Measurements from ENCODE around the gene ATP1A3.

Gene ATP1A3

DNA sequence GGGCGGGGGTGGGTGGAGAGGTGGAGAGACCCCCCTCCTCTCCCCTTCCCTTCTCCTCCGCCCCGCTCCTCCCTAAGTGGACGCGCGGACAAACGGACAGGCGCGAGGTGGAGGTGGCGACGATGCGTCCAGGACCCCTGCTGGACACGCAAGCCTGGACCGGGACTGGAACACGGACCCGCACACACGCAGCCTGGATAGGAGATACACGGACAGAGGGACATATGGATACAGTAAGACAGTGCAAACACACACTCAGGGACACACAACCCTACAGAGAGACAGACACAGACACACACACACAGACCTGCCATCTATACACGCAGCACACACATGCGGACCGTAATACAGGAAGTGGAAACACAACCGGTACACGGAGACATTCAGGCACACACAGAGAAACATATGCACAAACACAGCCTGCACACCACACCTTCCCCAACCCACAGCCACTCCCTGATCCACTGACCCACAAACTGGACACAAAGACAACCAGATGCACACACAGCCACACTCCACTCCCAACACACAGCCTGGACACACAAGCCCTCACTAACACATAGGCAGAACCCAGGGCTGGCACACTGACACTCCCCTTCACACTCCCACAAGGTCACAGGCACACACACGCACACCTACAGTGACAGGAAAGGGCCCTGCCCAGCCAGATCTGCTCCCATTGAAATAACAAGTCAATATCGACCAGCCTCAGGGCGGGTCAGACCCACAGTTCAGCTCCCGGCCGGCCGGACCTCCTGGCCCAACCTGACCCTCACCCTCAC lies 65.1 kb downstream of the ATP1A3 start:
- DNase-seq: no peak

DNA sequence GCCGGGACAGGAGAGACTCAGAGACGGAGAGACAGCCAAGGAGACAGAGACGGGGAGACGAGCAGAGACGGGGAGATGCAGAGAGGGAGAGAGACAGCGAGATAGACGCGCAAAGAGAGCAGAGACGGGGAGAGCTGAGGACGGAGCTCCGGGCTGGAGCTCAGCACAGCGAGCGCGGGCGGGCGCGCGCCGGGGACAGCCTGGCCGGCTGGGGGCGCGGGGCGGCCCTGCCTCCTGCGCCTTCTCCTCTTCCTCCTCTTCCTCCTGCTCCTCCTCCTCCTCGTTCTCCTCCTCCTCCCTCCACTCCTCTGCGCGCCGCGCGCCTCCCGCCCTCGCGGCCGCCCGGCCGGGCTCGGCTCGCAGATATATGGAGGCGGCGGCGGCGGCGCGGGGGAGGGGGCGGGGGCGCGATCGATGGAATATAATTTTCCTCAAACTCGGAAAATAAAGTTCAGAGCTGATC lies 65.8 kb downstream of the ATP1A3 start, which contains the start of gene ERFL:
Gene ERFL, minus strand, starts transcription at position 229 of the 463 bp plus-strand sequence. CDS start 15,530 bp downstream, outside the sequence.
- DNase-seq: no peak

DNA sequence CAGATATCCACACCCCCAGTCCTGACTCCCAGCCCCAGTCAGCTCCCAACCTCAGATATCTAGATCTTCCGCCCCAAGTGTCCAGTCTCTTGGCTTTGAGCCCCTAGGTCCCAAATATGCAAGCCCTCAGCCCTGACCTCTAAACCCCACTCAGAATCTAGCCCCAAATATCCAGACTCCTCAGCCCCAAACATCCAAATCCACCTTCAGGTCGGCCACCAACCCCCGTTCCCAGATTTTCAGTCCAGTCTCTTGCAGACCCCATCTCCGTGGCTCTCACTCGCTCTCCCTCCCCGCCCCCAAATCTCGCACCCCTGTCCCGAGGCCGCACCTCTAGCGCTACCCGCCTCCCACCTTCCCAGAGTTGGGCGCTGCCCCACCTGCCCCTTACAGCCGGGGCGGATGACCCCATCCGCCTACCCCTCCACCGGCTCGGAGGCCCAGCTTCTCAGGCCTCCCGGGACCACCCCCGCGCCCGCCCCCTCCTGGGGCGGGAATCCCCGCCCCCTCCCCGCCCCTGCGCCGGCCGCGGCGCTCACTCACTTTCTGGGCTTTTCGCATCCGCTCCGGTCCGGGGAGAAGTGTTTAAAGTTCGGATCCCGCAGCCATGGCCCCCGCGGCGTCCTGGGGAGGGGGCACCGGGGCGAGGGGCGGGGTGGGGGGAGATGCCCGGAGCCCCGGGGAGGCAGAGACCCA lies 66.4 kb downstream of the ATP1A3 start:
- no peak for DNase-seq

DNA sequence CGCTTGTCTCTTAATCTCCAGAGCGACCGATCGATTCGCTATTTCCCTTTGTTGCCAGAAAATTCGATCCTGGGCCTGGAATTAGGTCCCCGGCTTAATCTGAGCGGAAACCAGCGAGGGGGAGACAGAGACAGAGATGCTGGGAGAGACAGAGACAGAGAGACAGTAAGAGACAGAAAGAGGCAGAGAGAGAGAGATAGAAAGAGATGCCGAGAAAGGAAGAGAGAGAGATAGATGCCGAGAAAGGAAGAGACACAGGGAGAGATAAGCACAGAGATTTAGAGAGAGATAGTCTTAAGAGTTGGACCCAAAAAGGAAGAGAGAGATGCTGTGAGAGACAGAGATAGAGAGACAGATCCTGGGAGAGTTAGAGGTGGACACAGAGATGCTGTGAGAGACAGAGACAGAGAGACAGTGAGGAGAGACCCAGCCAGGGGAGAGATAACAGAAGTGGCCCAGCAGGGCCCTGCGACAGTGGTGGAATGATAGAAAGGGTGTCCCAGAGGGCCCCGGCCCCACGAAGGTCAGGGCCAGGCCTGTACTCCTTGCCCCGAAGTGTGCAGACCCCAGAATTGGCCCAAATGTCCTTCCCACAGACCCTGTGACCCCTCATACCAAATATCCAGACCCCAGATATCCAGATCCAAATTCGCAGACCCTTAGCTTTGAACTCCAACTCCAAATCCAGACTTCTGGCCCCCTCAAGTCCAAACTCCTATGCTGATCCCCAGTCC lies 67.1 kb downstream of the ATP1A3 start:
- DNase-seq: no peak

DNA sequence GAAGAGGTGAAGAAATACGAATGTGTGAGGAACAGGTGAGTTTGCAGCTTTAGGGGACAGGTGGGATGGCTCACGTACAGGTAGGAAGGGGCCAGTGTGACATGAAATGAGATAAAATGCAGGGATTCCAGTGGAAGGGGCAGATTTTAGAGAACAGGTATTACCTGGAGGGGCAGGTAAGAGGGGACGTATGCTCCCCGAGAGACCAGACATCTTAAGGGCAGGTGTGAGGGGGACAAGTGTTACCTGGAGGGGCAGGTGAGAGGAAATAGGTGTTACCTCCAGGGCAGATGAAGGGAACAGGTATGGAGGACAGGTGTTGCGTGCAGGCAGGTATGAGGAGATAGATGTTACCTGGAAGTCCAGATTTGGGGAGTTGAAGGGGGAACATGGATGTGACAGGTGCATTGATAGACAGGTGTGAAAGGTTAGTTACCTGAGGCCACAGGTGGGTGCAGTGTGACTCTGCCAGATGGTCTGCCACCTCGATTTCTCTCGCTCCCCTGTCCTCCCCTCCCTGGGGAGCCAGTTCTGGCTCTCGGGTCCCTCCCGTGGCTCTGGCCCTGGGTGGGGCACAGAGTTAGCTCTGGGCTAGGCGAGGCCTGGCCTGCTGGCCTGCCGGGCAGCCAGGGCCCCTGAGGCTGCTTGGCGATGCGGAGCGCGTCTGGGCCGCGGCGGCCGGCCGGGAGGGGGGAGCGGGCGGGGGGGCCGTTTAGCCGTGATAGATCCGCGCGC lies 67.8 kb downstream of the ATP1A3 start:
- DNase-seq: no peak

DNA sequence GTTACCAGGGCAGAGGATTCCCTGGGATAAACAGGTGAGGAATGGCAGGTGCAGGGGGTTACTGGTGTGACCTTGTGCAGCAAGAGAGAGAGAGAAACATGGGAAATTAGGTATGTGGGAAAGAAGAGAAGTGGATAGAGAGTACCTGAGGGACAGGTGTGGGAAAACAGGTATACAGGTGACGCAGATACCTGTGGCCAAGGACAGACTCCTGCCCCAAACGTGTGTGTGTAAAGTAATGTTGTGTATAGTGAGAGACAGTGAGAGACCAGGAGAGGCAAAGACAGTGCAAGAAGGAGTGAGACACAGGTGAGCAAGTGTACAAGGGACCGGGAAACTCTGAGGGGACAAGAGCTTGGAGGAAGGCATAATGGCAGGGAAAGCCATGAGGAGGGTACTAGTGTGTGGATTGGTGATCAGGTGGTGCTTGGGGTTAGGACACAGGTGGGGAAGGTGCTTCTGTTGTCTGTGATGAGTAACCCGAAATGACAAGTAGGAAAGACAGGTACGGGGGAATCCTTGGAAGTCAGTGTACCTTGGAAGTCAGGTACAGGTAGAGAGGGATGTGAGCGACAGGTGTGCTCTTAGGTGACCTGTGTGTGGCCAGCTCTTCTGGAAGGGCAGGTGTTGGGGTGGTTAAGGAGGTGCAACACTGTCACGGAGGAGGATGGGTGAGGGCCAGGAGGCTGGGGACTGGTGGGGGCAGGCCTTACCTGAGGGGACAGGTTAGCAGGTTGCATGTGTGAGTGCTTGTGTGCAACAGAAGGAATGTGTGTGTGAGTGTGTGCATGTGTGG lies 68.6 kb downstream of the ATP1A3 start:
- DNase-seq: no peak

DNA sequence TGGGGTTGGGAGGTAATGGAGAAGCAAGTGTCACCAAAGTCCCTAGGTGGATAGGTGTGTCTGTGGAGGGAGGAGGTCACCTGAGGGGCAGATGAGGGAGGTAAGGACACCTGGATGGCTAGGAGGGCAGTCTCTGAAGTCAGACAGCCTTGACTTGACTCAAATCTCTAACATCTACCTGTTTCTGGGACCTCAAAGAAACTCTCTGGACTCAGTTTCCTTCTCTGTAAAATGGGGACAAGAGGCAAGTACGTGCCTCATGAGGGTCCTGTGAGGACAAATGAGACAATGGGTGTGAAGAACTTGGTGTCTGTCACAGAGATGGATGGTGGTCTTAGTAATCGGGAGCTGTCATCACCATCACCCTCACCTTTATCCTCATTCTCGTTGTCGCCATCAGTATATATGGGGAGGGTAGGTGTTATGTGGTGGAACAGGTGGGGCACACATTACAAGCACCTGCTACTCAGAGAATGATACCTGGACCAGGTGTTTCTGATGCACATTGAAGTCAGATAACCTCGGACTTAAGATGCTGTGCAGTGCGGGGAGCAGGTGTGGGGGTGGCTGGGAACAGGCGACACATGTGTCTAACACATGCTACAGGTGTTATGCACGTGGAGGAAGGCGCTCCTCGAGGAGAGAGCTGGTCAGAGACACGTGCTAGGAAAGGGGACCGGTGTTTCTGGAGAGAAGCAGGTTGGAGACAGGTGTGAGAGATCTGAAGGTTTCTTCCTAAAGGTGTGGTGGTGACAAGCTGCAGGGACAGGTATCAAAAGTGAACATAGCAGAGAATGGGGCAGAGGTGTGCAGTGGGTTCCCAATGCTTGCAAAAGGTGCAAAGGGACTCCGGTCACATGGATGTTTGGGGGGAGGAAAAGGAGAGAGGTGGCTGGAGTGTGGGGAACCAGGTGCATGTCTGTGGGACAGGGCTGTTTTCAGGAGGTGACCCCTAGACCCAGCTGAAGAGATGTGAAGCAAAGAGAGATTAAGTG lies 69.6 kb downstream of the ATP1A3 start:
- DNase-seq: no peak

DNA sequence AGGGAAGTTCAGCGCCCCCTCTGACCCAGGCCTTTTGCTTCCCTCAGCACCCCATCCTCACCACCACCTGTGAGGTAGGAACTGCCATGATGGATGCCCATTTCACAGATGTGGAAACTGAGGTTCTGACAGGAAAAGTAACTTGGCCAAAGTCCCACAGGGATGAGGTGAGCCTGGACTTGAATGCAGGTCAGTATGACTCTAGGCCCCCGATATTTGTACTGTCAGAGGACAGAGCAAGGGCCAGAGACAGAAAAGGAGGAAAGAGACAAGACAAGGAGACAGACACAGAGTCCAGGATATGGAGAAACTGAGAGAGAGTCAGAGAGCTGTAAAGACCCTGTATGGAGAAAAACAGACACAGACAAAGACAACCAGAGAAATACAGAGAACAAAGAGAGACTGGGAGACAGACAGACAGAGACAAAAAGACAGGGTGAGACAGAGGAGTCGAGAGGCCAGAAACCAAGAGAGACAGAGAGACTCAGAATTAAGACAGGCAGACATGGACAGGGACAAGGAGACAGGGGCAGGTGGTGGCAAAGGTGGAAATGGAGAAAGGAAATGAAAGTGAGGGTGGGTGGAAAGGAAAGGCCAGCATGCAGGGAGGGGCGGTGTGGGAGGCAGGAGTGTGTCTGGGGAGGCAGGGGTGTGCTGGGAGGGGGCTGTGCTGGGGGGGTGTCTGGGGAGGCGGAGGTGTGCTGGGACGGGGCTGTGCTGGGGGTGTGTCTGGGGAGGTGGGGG lies 70.8 kb downstream of the ATP1A3 start:
- DNase-seq: no peak

DNA sequence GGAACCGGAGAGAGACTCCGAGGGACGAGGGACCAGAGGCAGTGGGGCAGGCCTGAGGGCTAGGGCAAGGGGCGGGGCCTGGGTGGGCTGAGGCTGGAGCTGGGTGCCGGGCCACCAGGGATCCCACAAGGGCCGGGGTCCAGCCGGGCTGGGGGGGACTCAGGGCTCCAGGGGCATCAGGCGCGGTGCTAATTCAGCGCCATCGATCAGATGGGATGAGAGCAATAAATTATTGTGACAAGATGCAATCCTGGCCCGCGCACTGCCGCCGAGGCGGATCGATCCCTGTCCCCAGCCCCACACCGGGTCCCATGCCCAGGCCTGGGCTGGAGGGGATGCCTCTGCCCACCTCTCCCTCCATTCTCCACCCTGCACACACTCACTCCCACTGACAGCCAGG lies 71.4 kb downstream of the ATP1A3 start:
- no peak for DNase-seq

DNA sequence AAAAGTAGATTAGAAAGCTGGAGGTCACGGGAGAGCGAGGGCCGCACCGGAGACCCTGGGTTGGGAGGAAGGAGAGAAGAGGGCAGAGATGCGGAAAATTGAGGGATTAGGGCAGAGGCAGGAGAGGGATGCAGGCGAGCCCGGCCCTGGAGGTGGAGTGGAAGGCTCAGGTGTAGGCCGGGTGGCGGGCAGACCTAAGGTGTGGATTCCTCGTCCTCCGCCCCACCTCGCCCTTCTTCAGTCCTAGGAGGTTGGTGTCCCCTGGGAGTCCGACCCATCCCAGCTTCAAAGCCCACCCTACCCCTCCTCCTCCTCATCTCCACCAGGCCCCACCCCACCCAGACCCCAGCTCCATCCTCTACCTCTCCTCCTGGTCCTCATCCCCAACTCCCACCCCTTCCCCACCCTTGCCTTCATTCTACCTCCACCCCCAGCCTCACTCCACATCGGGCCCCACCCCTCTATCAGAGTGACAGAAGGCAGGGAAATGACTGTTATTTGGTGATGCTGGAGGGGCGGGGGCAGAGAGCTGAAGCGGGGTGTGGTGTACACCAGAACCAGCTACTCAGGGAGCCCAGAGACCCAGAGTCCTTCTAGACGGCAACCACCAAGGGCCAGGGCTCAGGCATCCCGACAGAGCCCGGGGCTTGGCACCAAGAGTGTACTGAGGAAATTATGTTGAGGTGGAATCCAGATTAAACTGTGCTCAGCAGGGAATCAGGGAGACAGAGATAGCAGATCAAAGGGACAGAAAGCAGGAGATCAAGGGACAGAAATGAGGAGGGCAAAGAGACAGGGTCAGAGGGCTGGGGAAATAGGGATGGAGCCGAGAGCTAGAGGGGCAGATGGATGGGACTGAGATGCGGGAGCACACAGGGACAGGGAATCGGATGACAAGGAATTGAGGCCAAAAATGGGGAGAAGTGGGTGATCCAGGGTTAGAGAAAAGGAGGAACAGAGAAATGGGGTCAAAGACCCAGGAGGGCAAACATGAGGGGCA lies 72.2 kb downstream of the ATP1A3 start:
- DNase-seq: no peak

DNA sequence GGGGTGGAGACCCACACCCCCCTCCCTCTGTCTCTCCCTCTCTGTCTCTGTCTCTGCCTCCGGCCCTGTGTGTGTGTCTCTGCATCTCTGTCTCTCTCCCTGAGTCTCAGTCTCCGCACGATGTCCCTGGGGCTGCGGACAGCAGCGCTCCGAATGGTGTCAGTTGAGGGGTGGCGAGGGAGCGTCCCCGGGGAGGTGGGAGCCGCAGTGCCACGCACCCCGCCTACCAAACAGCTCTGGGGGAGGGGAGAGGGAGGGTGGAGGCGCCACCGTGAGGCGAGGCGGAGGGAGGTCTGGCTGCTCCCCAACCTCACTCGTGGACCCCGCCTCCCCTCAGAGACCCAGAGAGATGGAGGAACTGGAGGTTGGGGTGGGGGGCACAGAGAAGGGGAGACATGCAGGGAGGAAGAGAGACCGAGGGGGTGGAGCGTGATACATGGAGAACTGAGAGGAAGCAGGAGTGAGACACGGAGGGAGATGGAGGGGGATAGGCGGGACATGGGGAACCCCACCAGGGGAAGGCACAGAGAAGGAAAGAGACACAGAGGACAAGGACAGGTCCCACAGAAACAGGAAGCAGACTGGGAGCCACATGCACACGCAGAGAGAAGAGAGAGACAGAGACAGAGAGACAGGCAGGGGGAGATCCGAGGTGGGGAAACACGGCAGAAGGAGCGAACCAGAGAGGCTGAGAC lies 73.0 kb downstream of the ATP1A3 start:
- DNase-seq: no peak

DNA sequence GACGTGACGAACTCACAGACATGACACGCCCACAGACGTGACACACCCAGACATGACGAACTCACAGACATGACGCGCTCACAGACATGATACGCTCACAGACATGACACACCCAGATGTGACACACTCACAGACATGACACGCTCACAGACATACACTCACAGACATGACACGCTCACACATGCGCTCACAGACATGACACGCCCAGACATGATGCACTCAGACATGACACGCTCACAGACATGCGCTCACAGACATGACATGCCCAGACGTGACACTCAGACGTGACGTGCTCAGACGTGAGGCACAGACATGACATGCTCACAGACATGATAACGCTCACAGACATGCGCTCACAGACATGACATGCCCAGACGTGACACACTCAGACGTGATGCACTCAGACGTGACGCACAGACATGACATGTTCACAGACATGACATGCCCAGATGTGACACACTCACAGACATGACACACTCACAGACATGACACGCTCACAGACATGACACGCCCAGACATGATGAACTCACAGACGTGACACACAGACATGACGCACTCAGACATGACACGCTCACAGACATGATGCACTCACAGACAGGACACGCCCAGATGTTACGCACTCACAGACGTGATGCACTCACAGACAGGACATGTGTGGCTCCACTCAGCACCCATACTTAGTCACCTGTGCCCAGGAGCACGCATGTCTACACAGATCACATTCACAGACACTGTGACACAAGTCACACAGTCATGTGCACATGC lies 73.9 kb downstream of the ATP1A3 start:
- no peak for DNase-seq

DNA sequence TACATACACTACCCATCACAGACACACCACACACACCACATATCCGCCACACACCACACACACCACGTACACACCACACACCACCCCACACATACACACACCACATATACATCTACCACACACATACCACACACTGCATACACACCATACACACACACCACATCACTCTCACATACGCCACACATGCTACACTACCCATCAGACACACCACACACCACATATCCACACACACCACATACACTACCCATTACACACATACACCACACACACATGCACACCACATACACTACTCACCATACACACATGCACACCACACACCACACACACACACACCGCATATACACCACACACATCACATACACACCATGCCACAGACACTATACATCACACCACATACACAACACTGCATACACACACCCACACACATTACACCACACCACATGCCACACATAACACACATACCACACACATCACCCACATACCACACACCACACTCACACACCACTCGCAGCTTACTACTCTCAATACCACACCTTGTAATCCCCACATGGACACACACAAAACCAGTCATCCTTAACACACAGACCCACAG lies 75.3 kb downstream of the ATP1A3 start:
- no peak for DNase-seq

DNA sequence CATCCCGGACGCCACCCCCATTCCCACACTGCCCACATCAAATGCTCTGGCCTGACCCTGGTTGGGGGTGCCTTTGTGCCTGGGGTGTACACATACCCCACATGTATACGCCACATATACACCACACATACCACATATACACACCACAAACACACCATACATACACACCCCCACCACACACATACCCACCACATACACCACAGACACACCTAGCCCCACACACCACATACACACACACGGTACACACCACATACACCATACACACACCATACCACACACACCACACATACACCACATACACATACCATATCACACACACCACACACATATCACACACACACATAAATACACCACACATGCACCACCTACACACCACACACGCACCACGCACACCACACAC lies 75.9 kb downstream of the ATP1A3 start:
- DNase-seq: no peak

DNA sequence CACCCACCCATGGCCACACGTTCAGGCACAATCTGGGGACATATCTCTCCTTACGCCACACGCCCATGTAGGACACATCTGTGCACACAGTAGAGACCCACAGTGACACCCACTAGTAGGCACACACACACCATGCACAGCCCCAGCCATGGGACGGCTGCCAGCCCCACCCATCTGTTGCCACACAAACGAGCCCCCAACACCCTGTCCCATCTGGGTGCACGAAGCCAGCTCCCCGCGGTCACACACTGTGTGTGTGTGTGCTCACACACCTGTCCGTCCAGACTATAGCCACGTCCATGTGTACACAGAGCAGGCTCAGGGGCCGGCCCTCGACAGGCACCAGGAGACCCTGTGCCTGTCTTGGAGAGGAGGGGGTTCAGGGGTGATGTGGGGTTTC lies 76.4 kb downstream of the ATP1A3 start:
- DNase-seq: no peak
